ENCODE data around the gene AP3D1. TPM values are rescaled to one million over a fixed set of nuclear protein-coding genes. Genes with fewer than 3 reads are reported as not detected.

AP3D1 gene
- total RNA-seq, 1 donor from 2014 or later: 162 TPM

- no peak overlapping the region for H3K4me3 ChIP-seq (ENCODE audit: insufficient read depth, low read depth, low read length)
- peaks cover 96% of the 10 kb centered on the region for H4K20me1 ChIP-seq (ENCODE audit: insufficient read depth, low read length)
- H3K9me3 ChIP-seq (ENCODE audit: insufficient read depth, low read depth, low read length): no peaks in the 10 kb centered on the region
- H2AFZ ChIP-seq (ENCODE audit: low read depth, low read length): no peak overlapping the region
- H3K36me3 ChIP-seq (ENCODE audit: insufficient read depth, low read length): peaks cover 9% of the 10 kb centered on the region
- Mint-ChIP-seq H3K9me3 (ENCODE audit: unreplicated experiment) (no peaks in the 10 kb centered on the region), H3K27me3 (ENCODE audit: low read depth, unreplicated experiment) (no peaks in the 10 kb centered on the region), H3K27ac (ENCODE audit: unreplicated experiment) (no peak overlapping the region), H3K4me1 (ENCODE audit: low read depth, unreplicated experiment) (peaks cover 10% of the 10 kb centered on the region), H3K4me3 (ENCODE audit: unreplicated experiment) (no peak overlapping the region), H3K36me3 (ENCODE audit: low read depth, unreplicated experiment) (peaks cover 5% of the 10 kb centered on the region)
- peaks cover 96% of the 10 kb centered on the region for H3K79me2 ChIP-seq (ENCODE audit: insufficient read depth, low read length)
- no peak for DNase-seq (ENCODE audit: low read depth)
- no peaks in the 10 kb centered on the region for H3K27me3 ChIP-seq (ENCODE audit: insufficient read depth, low read length)
- no peak overlapping the region for H3K4me2 ChIP-seq (ENCODE audit: low read length)
- TF ChIP-seq EZH2 (IDR thresholded peaks at IDR 0.05; ENCODE audit: insufficient read depth, low read length): no peak
- TF ChIP-seq CTCF (IDR thresholded peaks at IDR 0.05; ENCODE audit: insufficient read depth, low read depth, low read length): no peak
- H3K9ac ChIP-seq (ENCODE audit: low read length): no peak overlapping the region
- no peaks in the 10 kb centered on the region for H3K4me1 ChIP-seq (ENCODE audit: insufficient read depth, low read length)
- FAIRE-seq: no peak
- no peak overlapping the region for H3K27ac ChIP-seq (ENCODE audit: low read depth, low read length)
These were observed 9.1 kb downstream of the AP3D1 start for GRCh38 chr19:2142173-2142829.

- peaks cover 11% of the 10 kb centered on the region for H3K36me3 ChIP-seq (ENCODE audit: insufficient read depth, low read length)
- TF ChIP-seq EZH2 (IDR thresholded peaks at IDR 0.05; ENCODE audit: insufficient read depth, low read length) (no peak), CTCF (IDR thresholded peaks at IDR 0.05; ENCODE audit: insufficient read depth, low read depth, low read length) (no peak)
- H3K36me3 Mint-ChIP-seq (ENCODE audit: low read depth, unreplicated experiment): peaks cover 6% of the 10 kb centered on the region
- no peak overlapping the region for H3K4me2 ChIP-seq (ENCODE audit: low read length)
- no peaks in the 10 kb centered on the region for H3K4me1 Mint-ChIP-seq (ENCODE audit: low read depth, unreplicated experiment)
- FAIRE-seq: no peak
- no peaks in the 10 kb centered on the region for H3K9me3 Mint-ChIP-seq (ENCODE audit: unreplicated experiment)
- no peaks in the 10 kb centered on the region for H3K27me3 Mint-ChIP-seq (ENCODE audit: low read depth, unreplicated experiment)
- H2AFZ ChIP-seq (ENCODE audit: low read depth, low read length): no peak overlapping the region
- H3K27ac Mint-ChIP-seq (ENCODE audit: unreplicated experiment): no peak overlapping the region
- peaks cover 97% of the 10 kb centered on the region for H4K20me1 ChIP-seq (ENCODE audit: insufficient read depth, low read length)
- no peaks in the 10 kb centered on the region for H3K27me3 ChIP-seq (ENCODE audit: insufficient read depth, low read length)
- DNase-seq (ENCODE audit: low read depth): no peak
- H3K27ac ChIP-seq (ENCODE audit: low read depth, low read length): no peak overlapping the region
- H3K79me2 ChIP-seq (ENCODE audit: insufficient read depth, low read length): peaks cover 92% of the 10 kb centered on the region
- H3K9ac ChIP-seq (ENCODE audit: low read length): no peak overlapping the region
- no peaks in the 10 kb centered on the region for H3K4me1 ChIP-seq (ENCODE audit: insufficient read depth, low read length)
- no peak overlapping the region for H3K4me3 ChIP-seq (ENCODE audit: insufficient read depth, low read depth, low read length)
- H3K9me3 ChIP-seq (ENCODE audit: insufficient read depth, low read depth, low read length): no peaks in the 10 kb centered on the region
- H3K4me3 Mint-ChIP-seq (ENCODE audit: unreplicated experiment): no peak overlapping the region
These were observed 11.2 kb downstream of the AP3D1 start for GRCh38 chr19:2140138-2140569.

Data from astrocyte (in vitro differentiated cells and primary cell).